Esophagus squamous epithelium (tissue), 4 donors: ENCODE measurements around the gene CYP26A1.

Source experiments
- CTCF ChIP-seq, 6 experiments: fragments of 450-650 bp in 4 of 6; fragments of 200-600 bp in 2 of 6; sonication (generic) in 2 of 6; IDR thresholded peaks; one replicate each; pipeline ENCODE4 v1.5.1; 2016 to 2019; ENCODE audit warnings: antibody characterized with exemption in 6 of 6, mild to moderate bottlenecking in 4 of 6, moderate library complexity in 4 of 6
- POLR2A ChIP-seq, 4 donors: fragments of 450-650 bp; IDR thresholded peaks; one replicate each; pipeline ENCODE4 v1.6.1; 2017; ENCODE audit warnings: antibody characterized with exemption in 4 of 4, mild to moderate bottlenecking in 4 of 4, moderate library complexity in 3 of 4

GRCh38 chr10:93080350-93081046, 6.8 kb downstream of the CYP26A1 start:
- TF ChIP-seq CTCF (IDR thresholded peaks at IDR 0.05) (peak; percentile 64 to 76 (median 68)), POLR2A (IDR thresholded peaks at IDR 0.05) (no peak)
